HepG2 (cell line): ENCODE results near the gene EIF6. TPM values are rescaled to one million over a fixed set of nuclear protein-coding genes. Genes with fewer than 3 reads are reported as not detected.

Experiments used
- ATAC-seq: fragments of 200-7000 bp; cut with Tn5 transposase; 3 replicates; pipeline ENCODE4 v1.9.1; 2020; ENCODE audit warnings: mild to moderate bottlenecking, moderate library complexity
- BruUV-seq: library from RNA; stranded (reverse); fragments of 400-500 nt; replicated peaks from 2 replicates; lab custom pipeline; 2021; lab: Mats Ljungman, UMichigan
- CTCF ChIA-PET: fragments of 300-600 bp; formaldehyde crosslinking; extraction: SDS; loops from one replicate; lab custom pipeline; 2021; ENCODE audit warnings: low total read pairs, inconsistent platforms, low intra/inter-chr PET ratio; lab: Yijun Ruan, JAX
- POLR2A ChIA-PET: fragments of 350-600 bp; sonication (Branson Sonifier 250); formaldehyde crosslinking; loops from one replicate; lab custom pipeline; 2020; ENCODE audit warnings: antibody characterized with exemption, inconsistent platforms; lab: Yijun Ruan, JAX
- DNase-seq: peaks from one replicate; pipeline ENCODE4 v3.0.0-alpha.2; 2015; ENCODE audit warnings: low spot score
- FAIRE-seq: peaks from 3 replicates; lab custom pipeline; 2011; peaks lifted over from hg19 to GRCh38; lab: Jason Lieb, UNC
- H2AFZ ChIP-seq: one replicate; pipeline ENCODE4 v1.6.1; 2011; ENCODE audit warnings: low read length, inconsistent platforms
- H3K27ac ChIP-seq: fragments of 300-600 bp; 3 replicates; pipeline ENCODE4 v1.8.0; 2011; ENCODE audit warnings: mixed run types, mild to moderate bottlenecking, mixed read lengths, low read length, inconsistent platforms; ENCODE audit not compliant: insufficient read depth; ENCODE audit errors: extremely low read length
- H3K27me3 ChIP-seq, 2 experiments: fragments of 200-600 bp in 1 of 2; 2 replicates in 1 of 2; 3 replicates in 1 of 2; pipeline versions ENCODE4 v1.6.0 to v1.8.0; 2011; ENCODE audit warnings: low read length in 2 of 2, mild to moderate bottlenecking in 2 of 2, moderate library complexity in 2 of 2, inconsistent platforms in 1 of 2; ENCODE audit not compliant: insufficient read depth in 2 of 2, control insufficient read depth in 1 of 2
- H3K36me3 ChIP-seq, 2 experiments: fragments of 200-600 bp in 1 of 2; replicated peaks in 1 of 2; 2 replicates in 1 of 2; 3 replicates in 1 of 2; pipeline versions ENCODE4 v1.5.1 to v1.8.0; 2011; ENCODE audit warnings: low read length in 2 of 2, inconsistent platforms in 1 of 2; ENCODE audit not compliant: insufficient read depth in 2 of 2, control insufficient read depth in 1 of 2
- H3K4me1 ChIP-seq: 2 replicates; pipeline ENCODE4 v1.5.1; 2012; ENCODE audit warnings: low read length, inconsistent platforms; ENCODE audit not compliant: insufficient read depth
- H3K4me2 ChIP-seq: 2 replicates; pipeline ENCODE4 v1.6.0; 2011; ENCODE audit warnings: low read depth, low read length, inconsistent platforms
- H3K4me3 ChIP-seq, 3 experiments: fragments of 200-600 bp in 1 of 3; sonication (generic), shearing (Covaris generic) in 1 of 3; replicated peaks in 1 of 3; 2 replicates each; pipeline ENCODE4 v1.5.1; 2011 to 2016; ENCODE audit warnings: low read length in 3 of 3, inconsistent platforms in 2 of 3, low read depth in 2 of 3, mild to moderate bottlenecking in 2 of 3, control low read depth in 1 of 3, mixed read lengths in 1 of 3; ENCODE audit not compliant: insufficient read depth in 1 of 3
- H3K79me2 ChIP-seq: one replicate; pipeline ENCODE4 v1.6.1; 2011; ENCODE audit warnings: low read length, inconsistent platforms; ENCODE audit not compliant: insufficient read depth
- H3K9ac ChIP-seq: 2 replicates; pipeline ENCODE4 v1.6.0; 2011; ENCODE audit warnings: mild to moderate bottlenecking, low read depth, low read length, inconsistent platforms; ENCODE audit not compliant: insufficient read depth
- H3K9me3 ChIP-seq: 2 replicates; pipeline ENCODE4 v1.5.1; 2012; ENCODE audit warnings: mild to moderate bottlenecking, low read length
- H4K20me1 ChIP-seq: 2 replicates; pipeline ENCODE4 v1.6.0; 2011; ENCODE audit warnings: inconsistent platforms, mild to moderate bottlenecking, low read length, moderate library complexity; ENCODE audit not compliant: insufficient read depth
- CENPX ChIP-seq: sonication (generic); formaldehyde crosslinking; IDR thresholded peaks from 2 replicates; pipeline ENCODE4 v1.9.0; 2021; ENCODE audit warnings: mild to moderate bottlenecking, missing genetic modification reagents, moderate library complexity
- PHF8 ChIP-seq: sonication (generic); formaldehyde crosslinking; IDR thresholded peaks from 2 replicates; pipeline ENCODE4 v1.5.0; 2020; ENCODE audit warnings: missing genetic modification reagents
- ZNF468 ChIP-seq: sonication (generic); formaldehyde crosslinking; IDR thresholded peaks from 2 replicates; pipeline ENCODE4 v1.8.0; 2022; ENCODE audit warnings: mild to moderate bottlenecking, moderate library complexity, missing genetic modification reagents
- ZNF564 ChIP-seq: sonication (generic); formaldehyde crosslinking; IDR thresholded peaks from 2 replicates; pipeline ENCODE4 v1.8.1; 2023; ENCODE audit warnings: mild to moderate bottlenecking, missing genetic modification reagents
- ZNF780A ChIP-seq: sonication (generic); formaldehyde crosslinking; IDR thresholded peaks from 2 replicates; pipeline ENCODE4 v1.8.0; 2022; ENCODE audit warnings: mild to moderate bottlenecking, missing genetic modification reagents, moderate library complexity
- ZNF782 ChIP-seq: sonication (generic); formaldehyde crosslinking; IDR thresholded peaks from 2 replicates; pipeline ENCODE4 v1.4.0; 2020; ENCODE audit warnings: missing genetic modification reagents, mild to moderate bottlenecking, borderline replicate concordance
- WGBS: methylation state at CpG from one replicate; pipeline ENCODE4 v1.1.6; 2017; ENCODE audit warnings: low lambda C conversion rate; 5-methylcytosine and 5-hydroxymethylcytosine counted together
- in situ Hi-C: cut with HindIII; loops from 2 replicates; pipeline ENCODE4 v1.10.0; 2017; ENCODE audit warnings: low pct_unique_long_range_greater_than_20kb; ENCODE audit not compliant: extremely low pct_ligation_motif_present
- intact Hi-C: fragments of 100-400 bp; cut with micrococcal nuclease; formaldehyde crosslinking; loops from one replicate; pipeline ENCODE4 v1.10.0; 2022; ENCODE audit not compliant: unreplicated experiment
- polyA plus RNA-seq, 8 experiments: library from polyadenylated mRNA; depleted of rRNA in 3 of 8; stranded (reverse) in 7 of 8; unstranded in 1 of 8; fragments of >200 nt; fragmentation: Illumina TruSeq in 4 of 8; extraction: Trizol in 4 of 8; gene quantifications; 2 replicates each; pipeline versions ENCODE4 v1.2.1 to v1.2.3, GENCODE V29; 2011 to 2016; ENCODE audit warnings: low read depth in 4 of 8, missing spikeins in 1 of 8, mixed read lengths in 1 of 8; ENCODE audit not compliant: insufficient read depth in 1 of 8
- total RNA-seq, 5 experiments: library from RNA; depleted of rRNA; stranded (reverse); fragments of >200 nt; fragmentation: Illumina TruSeq; extraction: Trizol; gene quantifications; 2 replicates each; pipeline ENCODE4 v1.2.3, GENCODE V29; 2016; ENCODE audit warnings: low read depth in 1 of 5
- TF ChIP-seq, protein P1 (sequence below): sonication (generic); formaldehyde crosslinking; conservative IDR thresholded peaks from 2 replicates; pipeline ENCODE4 v1.8.0; 2022; ENCODE audit warnings: missing genetic modification reagents
- TF ChIP-seq, protein P2 (sequence below): IDR thresholded peaks from 2 replicates; pipeline ENCODE4 v1.6.1; 2018; ENCODE audit warnings: missing genetic modification reagents, mild to moderate bottlenecking, missing compliant biosample characterization
- TF ChIP-seq, protein P3 (sequence below): sonication (generic); formaldehyde crosslinking; IDR thresholded peaks from 2 replicates; pipeline ENCODE4 v1.4.0; 2020; ENCODE audit warnings: mild to moderate bottlenecking, missing genetic modification reagents
- TF ChIP-seq, protein P4 (sequence below): sonication (generic); formaldehyde crosslinking; IDR thresholded peaks from 2 replicates; pipeline ENCODE4 v1.5.0; 2020; ENCODE audit warnings: mild to moderate bottlenecking, low read depth, missing genetic modification reagents, borderline replicate concordance

EIF6 gene
- total and polyA plus RNA-seq, 2 of the 13 experiments (the other 11 are each of a cell fraction or from before 2014, with no cell fraction given) = 462 to 466 TPM

DNA sequence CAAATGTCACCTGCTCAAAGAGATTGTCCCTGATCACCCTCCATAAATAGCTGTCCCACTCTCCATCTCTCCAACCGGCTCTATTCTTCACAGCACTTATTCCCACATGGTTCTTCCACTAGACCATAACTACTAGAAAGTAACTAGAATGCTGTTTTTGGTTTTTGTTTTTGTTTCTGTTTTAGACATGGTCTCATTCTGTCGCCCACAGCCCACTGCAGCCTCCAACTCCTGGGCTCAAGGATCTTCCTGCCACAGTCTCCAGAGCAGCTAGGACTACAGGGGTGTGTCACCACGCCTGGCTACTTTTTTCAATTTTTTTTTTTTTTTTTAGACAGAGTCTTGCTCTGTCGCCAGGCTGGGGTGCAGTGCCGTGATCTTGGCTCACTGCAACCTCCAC is 45.8 kb downstream of the EIF6 start:
- no peak for DNase-seq
- no peak overlapping the region for H3K9ac ChIP-seq
- in situ Hi-C loops (no loop called here), intact Hi-C loops (no loop called here)
- H3K9me3 ChIP-seq = no peaks in the 10 kb centered on the region
- no peak for ATAC-seq
- H3K79me2 ChIP-seq = no peaks in the 10 kb centered on the region
- WGBS = 12% methylated on average over 5 of the region's 5 CpGs
- no peak overlapping the region for H3K27ac ChIP-seq
- peaks cover 3 to 20% of the 10 kb centered on the region in 2 experiments; a peak in 2 of 5 replicates for H3K27me3 ChIP-seq
- no peak overlapping the region for H3K4me2 ChIP-seq
- H2AFZ ChIP-seq = no peak overlapping the region
- H4K20me1 ChIP-seq = no peaks in the 10 kb centered on the region
- H3K4me3 ChIP-seq = no peak overlapping the region
- FAIRE-seq = no peak
- ChIA-PET POLR2A (no interaction called here), CTCF (no interaction called here)
- no TSS peak for BruUV-seq
- H3K4me1 ChIP-seq = no peaks in the 10 kb centered on the region
- no peaks in the 10 kb centered on the region for H3K36me3 ChIP-seq
- TF ChIP-seq, protein P1, sequence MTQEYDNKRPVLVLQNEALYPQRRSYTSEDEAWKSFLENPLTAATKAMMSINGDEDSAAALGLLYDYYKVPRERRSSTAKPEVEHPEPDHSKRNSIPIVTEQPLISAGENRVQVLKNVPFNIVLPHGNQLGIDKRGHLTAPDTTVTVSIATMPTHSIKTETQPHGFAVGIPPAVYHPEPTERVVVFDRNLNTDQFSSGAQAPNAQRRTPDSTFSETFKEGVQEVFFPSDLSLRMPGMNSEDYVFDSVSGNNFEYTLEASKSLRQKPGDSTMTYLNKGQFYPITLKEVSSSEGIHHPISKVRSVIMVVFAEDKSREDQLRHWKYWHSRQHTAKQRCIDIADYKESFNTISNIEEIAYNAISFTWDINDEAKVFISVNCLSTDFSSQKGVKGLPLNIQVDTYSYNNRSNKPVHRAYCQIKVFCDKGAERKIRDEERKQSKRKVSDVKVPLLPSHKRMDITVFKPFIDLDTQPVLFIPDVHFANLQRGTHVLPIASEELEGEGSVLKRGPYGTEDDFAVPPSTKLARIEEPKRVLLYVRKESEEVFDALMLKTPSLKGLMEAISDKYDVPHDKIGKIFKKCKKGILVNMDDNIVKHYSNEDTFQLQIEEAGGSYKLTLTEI (CRISPR knock-in tag) = no peak
- TF ChIP-seq ZNF564 (no peak), ZNF782 (no peak), ZNF780A (CRISPR knock-in tag) (no peak), ZNF468 (CRISPR knock-in tag) (no peak), PHF8 (CRISPR knock-in tag) (no peak), CENPX (CRISPR knock-in tag) (no peak)
- TF ChIP-seq, protein P2, sequence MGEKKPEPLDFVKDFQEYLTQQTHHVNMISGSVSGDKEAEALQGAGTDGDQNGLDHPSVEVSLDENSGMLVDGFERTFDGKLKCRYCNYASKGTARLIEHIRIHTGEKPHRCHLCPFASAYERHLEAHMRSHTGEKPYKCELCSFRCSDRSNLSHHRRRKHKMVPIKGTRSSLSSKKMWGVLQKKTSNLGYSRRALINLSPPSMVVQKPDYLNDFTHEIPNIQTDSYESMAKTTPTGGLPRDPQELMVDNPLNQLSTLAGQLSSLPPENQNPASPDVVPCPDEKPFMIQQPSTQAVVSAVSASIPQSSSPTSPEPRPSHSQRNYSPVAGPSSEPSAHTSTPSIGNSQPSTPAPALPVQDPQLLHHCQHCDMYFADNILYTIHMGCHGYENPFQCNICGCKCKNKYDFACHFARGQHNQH = no peak
- TF ChIP-seq, protein P3, sequence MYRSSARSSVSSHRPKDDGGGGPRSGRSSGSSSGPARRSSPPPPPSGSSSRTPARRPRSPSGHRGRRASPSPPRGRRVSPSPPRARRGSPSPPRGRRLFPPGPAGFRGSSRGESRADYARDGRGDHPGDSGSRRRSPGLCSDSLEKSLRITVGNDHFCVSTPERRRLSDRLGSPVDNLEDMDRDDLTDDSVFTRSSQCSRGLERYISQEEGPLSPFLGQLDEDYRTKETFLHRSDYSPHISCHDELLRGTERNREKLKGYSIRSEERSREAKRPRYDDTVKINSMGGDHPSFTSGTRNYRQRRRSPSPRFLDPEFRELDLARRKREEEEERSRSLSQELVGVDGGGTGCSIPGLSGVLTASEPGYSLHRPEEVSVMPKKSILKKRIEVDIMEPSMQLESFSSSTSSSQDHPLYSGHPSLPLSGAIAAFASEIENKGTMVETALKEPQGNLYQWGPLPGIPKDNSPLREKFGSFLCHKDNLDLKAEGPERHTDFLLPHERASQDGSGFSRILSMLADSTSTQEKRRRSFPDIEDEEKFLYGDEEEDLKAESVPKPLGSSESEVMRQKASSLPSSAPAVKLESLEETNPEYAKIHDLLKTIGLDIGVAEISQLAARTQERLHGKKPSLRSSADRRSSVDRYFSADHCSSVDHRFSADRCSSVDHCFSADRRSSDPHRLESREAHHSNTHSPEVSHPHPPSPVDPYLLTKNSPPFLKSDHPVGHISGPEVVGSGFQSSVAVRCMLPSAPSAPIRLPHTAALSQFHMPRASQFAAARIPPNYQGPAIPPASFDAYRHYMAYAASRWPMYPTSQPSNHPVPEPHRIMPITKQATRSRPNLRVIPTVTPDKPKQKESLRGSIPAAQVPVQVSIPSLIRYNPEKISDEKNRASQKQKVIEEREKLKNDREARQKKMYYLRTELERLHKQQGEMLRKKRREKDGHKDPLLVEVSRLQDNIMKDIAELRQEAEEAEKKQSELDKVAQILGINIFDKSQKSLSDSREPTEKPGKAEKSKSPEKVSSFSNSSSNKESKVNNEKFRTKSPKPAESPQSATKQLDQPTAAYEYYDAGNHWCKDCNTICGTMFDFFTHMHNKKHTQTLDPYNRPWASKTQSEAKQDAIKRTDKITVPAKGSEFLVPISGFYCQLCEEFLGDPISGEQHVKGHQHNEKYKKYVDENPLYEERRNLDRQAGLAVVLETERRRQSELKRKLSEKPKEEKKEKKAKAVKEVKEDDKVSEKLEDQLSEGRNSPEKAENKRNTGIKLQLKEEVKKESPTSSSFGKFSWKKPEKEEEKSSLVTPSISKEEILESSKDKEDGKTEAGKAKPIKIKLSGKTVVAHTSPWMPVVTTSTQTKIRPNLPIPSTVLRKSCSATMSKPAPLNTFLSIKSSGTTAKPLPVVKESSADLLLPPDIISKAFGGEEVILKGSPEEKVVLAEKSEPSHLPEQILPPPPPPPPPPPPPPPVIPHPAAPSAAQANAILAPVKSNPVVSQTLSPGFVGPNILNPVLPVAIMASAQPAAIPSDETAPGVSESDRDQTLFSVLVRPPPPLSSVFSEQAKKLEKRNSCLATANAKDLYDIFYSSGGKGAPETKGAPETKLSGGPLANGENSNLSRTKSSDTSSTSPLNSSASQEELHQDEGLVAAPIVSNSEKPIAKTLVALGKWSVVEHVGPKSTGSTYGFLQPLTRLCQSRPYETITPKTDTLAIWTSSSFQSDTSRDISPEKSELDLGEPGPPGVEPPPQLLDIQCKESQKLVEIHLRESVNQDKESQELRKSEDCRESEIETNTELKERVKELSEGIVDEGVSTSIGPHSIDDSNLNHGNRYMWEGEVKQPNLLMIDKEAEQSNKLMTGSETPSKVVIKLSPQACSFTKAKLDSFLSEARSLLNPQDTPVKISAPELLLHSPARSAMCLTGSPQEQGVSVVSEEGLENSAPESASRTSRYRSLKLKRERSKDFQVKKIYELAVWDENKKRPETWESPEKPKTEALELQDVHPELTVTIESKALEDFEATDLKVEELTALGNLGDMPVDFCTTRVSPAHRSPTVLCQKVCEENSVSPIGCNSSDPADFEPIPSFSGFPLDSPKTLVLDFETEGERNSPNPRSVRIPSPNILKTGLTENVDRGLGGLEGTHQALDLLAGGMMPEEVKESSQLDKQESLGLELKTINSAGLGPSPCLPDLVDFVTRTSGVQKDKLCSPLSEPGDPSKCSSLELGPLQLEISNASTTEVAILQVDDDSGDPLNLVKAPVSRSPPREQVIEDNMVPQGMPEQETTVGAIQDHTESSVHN = no peak
- TF ChIP-seq, protein P4, sequence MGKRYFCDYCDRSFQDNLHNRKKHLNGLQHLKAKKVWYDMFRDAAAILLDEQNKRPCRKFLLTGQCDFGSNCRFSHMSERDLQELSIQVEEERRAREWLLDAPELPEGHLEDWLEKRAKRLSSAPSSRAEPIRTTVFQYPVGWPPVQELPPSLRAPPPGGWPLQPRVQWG (CRISPR knock-in tag) = no peak
